ENCODE data around the gene FANK1.
"Not testable (repeated sequence)": the region's sequence is repeated elsewhere in the genome, so short reads cannot be mapped to it uniquely, and the experiment has no call there.

- not testable (repeated sequence) for TF ChIP-seq EZH2 (IDR thresholded peaks at IDR 0.05; ENCODE audit: insufficient read depth, poor library complexity, severe bottlenecking); EZH2phosphoT487 (IDR thresholded peaks at IDR 0.05; ENCODE audit: insufficient read depth, low read depth)
These were observed 16.9 kb downstream of the FANK1 start for GRCh38 chr10:125913277-125913676.
